Neural progenitor cell (in vitro differentiated cells): ENCODE results near the gene FASN. TPM values are rescaled to one million over a fixed set of nuclear protein-coding genes. Genes with fewer than 3 reads are reported as not detected.
"Not testable (repeated sequence)": the region's sequence is repeated elsewhere in the genome, so short reads cannot be mapped to it uniquely, and the experiment has no call there.

Source experiments
- DNase-seq: peaks from one replicate; pipeline ENCODE4 v3.0.0-alpha.2; 2016; ENCODE audit warnings: low spot score
- H2AFZ ChIP-seq: fragments of 200-600 bp; sonication (generic); replicated peaks from 2 replicates; pipeline ENCODE4 v1.6.1; 2016; ENCODE audit warnings: antibody characterized with exemption
- H3F3A ChIP-seq: fragments of 200-600 bp; sonication (generic); 2 replicates; pipeline ENCODE4 v1.6.1; 2016; ENCODE audit warnings: antibody characterized with exemption, low read depth
- H3K27ac ChIP-seq: fragments of 200-600 bp; sonication (generic); 2 replicates; pipeline ENCODE4 v1.5.1; 2016; ENCODE audit warnings: mild to moderate bottlenecking
- H3K27me3 ChIP-seq: fragments of 200-600 bp; sonication (generic); 2 replicates; pipeline ENCODE4 v1.6.1; 2016; ENCODE audit warnings: mild to moderate bottlenecking, moderate library complexity
- H3K36me3 ChIP-seq: fragments of 200-600 bp; sonication (generic); 2 replicates; pipeline ENCODE4 v1.5.1; 2016
- H3K4me1 ChIP-seq: fragments of 200-600 bp; sonication (generic); 2 replicates; pipeline ENCODE4 v1.6.1; 2016; ENCODE audit warnings: mixed run types
- H3K4me2 ChIP-seq: fragments of 200-600 bp; sonication (generic); 2 replicates; pipeline ENCODE4 v1.6.1; 2016
- H3K4me3 ChIP-seq: fragments of 200-600 bp; sonication (generic); 2 replicates; pipeline ENCODE4 v1.5.1; 2016
- H3K79me2 ChIP-seq: fragments of 200-600 bp; sonication (generic); 2 replicates; pipeline ENCODE4 v1.6.1; 2016; ENCODE audit warnings: low read depth
- H3K9ac ChIP-seq: fragments of 200-600 bp; sonication (generic); 2 replicates; pipeline ENCODE4 v1.6.1; 2016
- H3K9me3 ChIP-seq: fragments of 200-600 bp; sonication (generic); 2 replicates; pipeline ENCODE4 v1.5.1; 2016; ENCODE audit warnings: low read depth
- H4K20me1 ChIP-seq: fragments of 200-600 bp; sonication (generic); 2 replicates; pipeline ENCODE4 v1.6.1; 2016; ENCODE audit warnings: low read depth
- H3K27ac Mint-ChIP-seq: 3 replicates; pipeline ENCODE4 v1.8.0; 2021; ENCODE audit warnings: mixed read lengths
- H3K27me3 Mint-ChIP-seq: 2 replicates; pipeline ENCODE4 v1.8.0; 2022; ENCODE audit warnings: low read depth, mild to moderate bottlenecking, inconsistent platforms, moderate library complexity, mixed read lengths; ENCODE audit not compliant: insufficient read depth
- H3K36me3 Mint-ChIP-seq: 3 replicates; pipeline ENCODE4 v1.8.0; 2021; ENCODE audit warnings: mixed read lengths
- H3K4me1 Mint-ChIP-seq: 3 replicates; pipeline ENCODE4 v1.8.0; 2021; ENCODE audit warnings: mixed read lengths
- H3K4me3 Mint-ChIP-seq: 3 replicates; pipeline ENCODE4 v1.8.0; 2021; ENCODE audit warnings: mild to moderate bottlenecking, moderate library complexity, mixed read lengths
- H3K9me3 Mint-ChIP-seq: 3 replicates; pipeline ENCODE4 v1.8.0; 2020; ENCODE audit warnings: mixed read lengths
- CTCF ChIP-seq: fragments of 200-600 bp; sonication (generic); IDR thresholded peaks from 2 replicates; pipeline ENCODE4 v1.5.1; 2017; ENCODE audit warnings: antibody characterized with exemption, mild to moderate bottlenecking
- EZH2 ChIP-seq: fragments of 200-600 bp; sonication (generic); IDR thresholded peaks from 2 replicates; pipeline ENCODE4 v1.6.1; 2017; ENCODE audit warnings: antibody characterized with exemption, mild to moderate bottlenecking, moderate library complexity
- EZH2phosphoT487 ChIP-seq: fragments of 200-600 bp; sonication (generic); IDR thresholded peaks from 2 replicates; pipeline ENCODE4 v1.6.1; 2017; ENCODE audit warnings: antibody characterized with exemption
- total RNA-seq: library from RNA; depleted of rRNA; stranded (reverse); fragments of >200 nt; gene quantifications from 2 replicates; pipeline ENCODE4 v1.2.3, GENCODE V29; 2015; ENCODE audit warnings: low replicate concordance

FASN gene
- total RNA-seq, 1 donor from 2014 or later: 77.9 TPM

GRCh38 chr17:82042649-82043048 lies 55.4 kb downstream of the FASN start:
- Mint-ChIP-seq H3K4me3 (peak overlapping the region; percentile 33), H3K36me3 (peaks cover 5% of the 10 kb centered on the region), H3K27me3 (peaks cover 12% of the 10 kb centered on the region), H3K9me3 (peaks cover 9% of the 10 kb centered on the region), H3K27ac (peak overlapping the region; percentile 21), H3K4me1 (peaks cover 27% of the 10 kb centered on the region)
- Histone ChIP-seq H3K9me3 (no peaks in the 10 kb centered on the region), H4K20me1 (no peaks in the 10 kb centered on the region), H3K36me3 (no peaks in the 10 kb centered on the region), H3K4me3 (no peak overlapping the region), H3K79me2 (no peaks in the 10 kb centered on the region), H3F3A (peaks cover 8% of the 10 kb centered on the region), H3K4me1 (no peaks in the 10 kb centered on the region), H3K9ac (no peak overlapping the region), H3K27ac (no peak overlapping the region), H3K27me3 (no peaks in the 10 kb centered on the region), H2AFZ (no peak overlapping the region), H3K4me2 (no peak overlapping the region)
- no peak for TF ChIP-seq EZH2phosphoT487
- no peak for TF ChIP-seq EZH2
- TF ChIP-seq CTCF: no peak
- DNase-seq: no peak

GRCh38 chr17:82041144-82041814 lies 56.8 kb downstream of the FASN start:
- Histone ChIP-seq H3K36me3 (no peaks in the 10 kb centered on the region), H3K4me2 (no peak overlapping the region), H3K9ac (no peak overlapping the region), H3K27me3 (no peaks in the 10 kb centered on the region), H3K27ac (no peak overlapping the region), H3F3A (peaks cover 18% of the 10 kb centered on the region), H3K4me1 (peaks cover 5% of the 10 kb centered on the region), H3K79me2 (no peaks in the 10 kb centered on the region), H4K20me1 (peaks cover 5% of the 10 kb centered on the region), H3K4me3 (no peak overlapping the region), H3K9me3 (no peaks in the 10 kb centered on the region), H2AFZ (no peak overlapping the region)
- H3K4me3 Mint-ChIP-seq: no peak overlapping the region
- TF ChIP-seq EZH2: no peak
- no peak for TF ChIP-seq EZH2phosphoT487
- no peak for TF ChIP-seq CTCF
- H3K27me3 Mint-ChIP-seq: peaks cover 12% of the 10 kb centered on the region
- peaks cover 26% of the 10 kb centered on the region for H3K4me1 Mint-ChIP-seq
- no peak overlapping the region for H3K27ac Mint-ChIP-seq
- DNase-seq: no peak
- peaks cover 9% of the 10 kb centered on the region for H3K9me3 Mint-ChIP-seq
- no peaks in the 10 kb centered on the region for H3K36me3 Mint-ChIP-seq

- no peak overlapping the region for H3K4me3 ChIP-seq
These were observed 58.2 kb downstream of the FASN start for GRCh38 chr17:82039695-82040299.

GRCh38 chr17:82038796-82039409 lies 59.1 kb downstream of the FASN start:
- not testable (repeated sequence) for H3K4me1 ChIP-seq, H3K9ac ChIP-seq, H3K4me3 ChIP-seq, DNase-seq, H3K36me3 ChIP-seq, H3K79me2 ChIP-seq, H3K4me2 ChIP-seq, H3K9me3 ChIP-seq, H3K27ac Mint-ChIP-seq, H3K27me3 ChIP-seq, H3K27ac ChIP-seq, H3K9me3 Mint-ChIP-seq, H2AFZ ChIP-seq
- Mint-ChIP-seq H3K4me3 (peak overlapping the region; percentile 33), H3K4me1 (peaks cover 32% of the 10 kb centered on the region), H3K27me3 (peaks cover 16% of the 10 kb centered on the region), H3K36me3 (peaks cover 11% of the 10 kb centered on the region)
- Histone ChIP-seq H3F3A (peaks cover 27% of the 10 kb centered on the region), H4K20me1 (peaks cover 13% of the 10 kb centered on the region)

More at GRCh38 chr17:82039695-82040299, 58.2 kb downstream of the FASN start:
- H3K9me3 Mint-ChIP-seq: peaks cover 9% of the 10 kb centered on the region
- Histone ChIP-seq H3F3A (peaks cover 22% of the 10 kb centered on the region), H3K4me2 (no peak overlapping the region), H3K9ac (no peak overlapping the region), H3K9me3 (no peaks in the 10 kb centered on the region), H3K4me1 (peaks cover 7% of the 10 kb centered on the region), H3K79me2 (no peaks in the 10 kb centered on the region), H3K36me3 (no peaks in the 10 kb centered on the region), H4K20me1 (peaks cover 5% of the 10 kb centered on the region), H2AFZ (no peak overlapping the region), H3K27ac (no peak overlapping the region), H3K27me3 (no peaks in the 10 kb centered on the region)
- TF ChIP-seq EZH2 (no peak), EZH2phosphoT487 (no peak), CTCF (no peak)
- DNase-seq: no peak
- H3K27me3 Mint-ChIP-seq: peaks cover 12% of the 10 kb centered on the region
- peak overlapping the region; percentile 61 for H3K27ac Mint-ChIP-seq
- H3K36me3 Mint-ChIP-seq: peaks cover 9% of the 10 kb centered on the region
- no peak overlapping the region for H3K4me3 Mint-ChIP-seq
- H3K4me1 Mint-ChIP-seq: peaks cover 29% of the 10 kb centered on the region
